C4-2B (cell line): Measurements from ENCODE around the gene OSER1.

Source experiments
- H3K27ac ChIP-seq: fragments of 450-650 bp; 2 replicates; pipeline ENCODE4 v1.5.1; 2017
- CTCF ChIP-seq: fragments of 450-650 bp; conservative IDR thresholded peaks from 2 replicates; pipeline ENCODE4 v1.5.1; 2017; ENCODE audit warnings: mild to moderate bottlenecking
- ZFX ChIP-seq: fragments of 450-650 bp; IDR thresholded peaks from 2 replicates; pipeline ENCODE4 v1.6.1; 2017

Gene OSER1

GRCh38 chr20:44180814-44181213, 29.8 kb downstream of the OSER1 start:
- no peak overlapping the region for H3K27ac ChIP-seq
- TF ChIP-seq ZFX (no peak), CTCF (no peak)

- TF ChIP-seq CTCF (no peak), ZFX (no peak)
- no peak overlapping the region for H3K27ac ChIP-seq
These were observed 33.6 kb downstream of the OSER1 start for GRCh38 chr20:44176833-44177534.

- TF ChIP-seq ZFX (no peak), CTCF (no peak)
These were observed 35.4 kb downstream of the OSER1 start for GRCh38 chr20:44174996-44175765.

GRCh38 chr20:44173846-44174245, 36.7 kb downstream of the OSER1 start:
- no peak overlapping the region for H3K27ac ChIP-seq
- TF ChIP-seq ZFX, result no peak
- TF ChIP-seq CTCF, result no peak

More at GRCh38 chr20:44174996-44175765, 35.4 kb downstream of the OSER1 start:
- H3K27ac ChIP-seq, result no peak overlapping the region

GRCh38 chr20:44173116-44173515, 37.5 kb downstream of the OSER1 start:
- no peak overlapping the region for H3K27ac ChIP-seq
- TF ChIP-seq ZFX (no peak), CTCF (no peak)

GRCh38 chr20:44172572-44172950, 38.0 kb downstream of the OSER1 start:
- TF ChIP-seq CTCF (no peak), ZFX (no peak)
- no peak overlapping the region for H3K27ac ChIP-seq

GRCh38 chr20:44171775-44172571, 38.6 kb downstream of the OSER1 start:
- no peak overlapping the region for H3K27ac ChIP-seq
- no peak for TF ChIP-seq CTCF
- TF ChIP-seq ZFX, result no peak
